NAMALWA (cell line): Measurements from ENCODE around the gene PNMA6A.
"Not testable (repeated sequence)": the region's sequence is repeated elsewhere in the genome, so short reads cannot be mapped to it uniquely, and the experiment has no call there.

Experiments used
- DNase-seq: peaks from one replicate; pipeline ENCODE4 v3.0.0-alpha.2; 2015; ENCODE audit warnings: low spot score

PNMA6A gene

DNA sequence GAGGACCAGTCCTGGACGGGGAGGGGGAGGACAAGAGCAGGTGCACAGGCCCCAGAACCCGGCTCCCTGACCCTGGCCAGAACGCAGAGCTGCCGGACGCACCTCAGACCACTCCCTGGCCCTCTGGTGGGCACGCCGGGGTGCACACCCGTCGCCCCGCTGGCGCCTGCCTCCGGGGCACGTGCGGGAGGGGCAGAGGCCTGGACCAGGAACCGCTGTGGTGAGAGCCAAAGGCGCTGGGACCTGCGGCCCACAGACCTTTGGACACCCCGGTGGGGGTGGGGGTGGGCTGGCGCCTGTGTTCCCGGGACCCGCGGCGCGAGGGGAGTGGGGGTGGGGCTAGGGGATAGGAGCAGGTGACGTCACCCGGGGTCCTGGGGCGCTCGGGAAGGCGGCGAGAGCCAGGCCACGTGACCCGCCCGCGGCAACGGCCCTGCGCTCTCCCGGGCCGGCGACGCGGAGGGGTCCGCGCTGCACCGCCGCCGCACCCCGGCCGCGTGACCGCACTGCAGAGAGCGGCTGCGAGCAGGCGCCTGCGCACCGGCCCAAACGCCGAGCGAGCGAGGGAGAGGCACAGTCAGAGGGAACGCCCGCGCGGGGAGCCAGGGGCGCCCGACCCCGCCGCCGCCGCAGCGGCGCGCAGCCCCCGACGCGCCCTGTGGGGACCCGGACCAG lies at the start of gene PNMA6A:
PNMA6A (plus strand) TSS at position 546 of the 675 bp plus-strand sequence. CDS start 609 bp downstream, outside the sequence.
- not testable (repeated sequence) for DNase-seq

DNA sequence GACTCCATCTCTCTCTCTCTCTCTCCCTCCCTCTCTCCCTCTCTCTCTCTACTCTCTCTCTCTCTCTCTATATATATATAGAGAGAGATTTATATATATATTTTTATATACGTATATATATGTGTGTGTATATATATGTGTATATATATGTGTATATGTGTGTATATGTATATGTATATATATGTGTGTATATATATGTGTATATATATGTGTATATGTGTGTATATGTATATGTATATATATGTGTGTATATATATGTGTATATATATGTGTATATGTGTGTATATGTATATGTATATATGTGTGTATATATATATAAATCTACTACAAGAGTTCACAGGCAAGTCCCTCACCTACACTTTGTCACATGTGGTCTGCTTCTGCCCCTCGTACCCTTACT lies 45.8 kb upstream of the PNMA6A start:
- DNase-seq, result not testable (repeated sequence)

DNA sequence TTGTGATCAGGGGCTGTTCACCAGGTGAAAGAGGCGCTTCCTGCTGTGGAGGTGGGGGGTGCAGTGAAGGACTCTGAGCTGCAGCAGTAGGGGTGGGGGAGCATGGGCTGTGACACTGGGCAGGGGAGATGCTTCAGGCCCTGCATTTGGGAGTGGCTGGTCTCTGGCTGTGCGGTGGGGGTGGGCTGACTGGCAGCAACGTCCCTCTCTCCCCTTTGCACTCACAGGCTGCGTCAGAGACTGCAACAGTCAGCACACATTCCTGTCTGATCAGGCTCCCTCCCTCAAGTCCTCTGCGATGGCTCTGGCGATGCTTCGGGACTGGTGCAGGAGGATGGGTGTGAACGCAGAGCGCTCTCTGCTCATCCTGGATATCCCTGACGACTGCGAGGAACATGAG lies 43.8 kb upstream of the PNMA6A start:
- DNase-seq, result not testable (repeated sequence)

DNA sequence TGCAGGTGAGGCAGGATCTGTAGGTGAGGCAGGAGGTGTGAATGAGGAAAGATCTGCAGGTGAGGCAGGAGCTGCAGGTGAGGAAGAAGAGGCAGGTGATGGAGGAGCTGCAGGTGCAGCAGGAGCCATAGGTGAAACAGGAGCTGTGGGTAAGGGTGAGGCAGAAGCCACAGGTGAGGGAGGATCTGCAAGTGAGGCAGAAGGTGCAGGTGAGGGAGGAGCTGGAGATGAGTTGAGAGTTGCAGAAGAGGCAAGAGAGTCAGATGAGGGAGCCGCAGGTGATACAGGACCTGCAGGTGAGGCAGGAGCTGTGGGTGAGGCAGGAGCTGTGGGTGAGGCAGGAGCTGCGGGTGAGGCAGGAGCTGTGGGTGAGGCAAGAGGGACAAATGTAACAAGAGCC lies 43.1 kb upstream of the PNMA6A start:
- DNase-seq, result no peak

DNA sequence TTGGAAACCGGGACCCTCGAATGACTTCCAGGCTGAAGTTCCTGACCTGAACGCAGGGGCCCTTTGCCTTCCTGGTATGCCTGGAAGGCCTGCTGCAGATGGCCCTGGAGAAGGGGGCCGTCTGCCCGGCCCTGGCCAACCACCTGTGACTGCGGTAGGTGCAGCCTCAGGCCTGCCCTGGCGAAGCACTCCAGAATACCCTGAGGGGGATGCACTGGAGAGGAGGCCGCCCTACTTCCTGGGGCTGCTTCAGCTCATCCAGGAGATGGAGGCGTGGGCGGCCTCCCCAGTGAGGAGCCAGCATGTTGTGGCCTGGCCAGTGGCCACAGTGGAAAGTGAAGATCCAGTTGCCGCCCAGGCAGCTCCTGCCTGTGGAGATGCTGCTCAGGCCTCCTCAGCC lies 42.4 kb upstream of the PNMA6A start:
- no peak for DNase-seq

DNA sequence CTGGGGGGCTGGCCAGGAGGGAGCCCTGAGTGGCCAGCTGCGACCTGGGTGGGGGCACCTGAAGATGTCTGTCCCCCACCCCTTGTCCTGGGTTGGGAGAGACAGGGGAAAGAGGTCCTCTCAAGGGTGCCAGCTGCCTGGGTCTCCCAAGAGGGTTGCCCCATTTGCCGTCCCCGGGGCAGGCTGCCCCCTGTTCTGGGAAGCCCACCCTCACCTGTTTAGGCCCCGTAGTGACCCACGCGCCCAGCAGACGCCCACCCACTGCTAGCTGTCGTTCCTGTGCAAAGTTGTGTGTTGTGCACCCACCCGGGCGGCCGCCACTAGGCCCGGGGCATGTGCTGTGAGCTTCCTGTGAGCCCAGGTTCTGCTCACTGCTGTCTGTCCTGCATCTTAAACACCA lies 41.5 kb upstream of the PNMA6A start:
- DNase-seq, result no peak

DNA sequence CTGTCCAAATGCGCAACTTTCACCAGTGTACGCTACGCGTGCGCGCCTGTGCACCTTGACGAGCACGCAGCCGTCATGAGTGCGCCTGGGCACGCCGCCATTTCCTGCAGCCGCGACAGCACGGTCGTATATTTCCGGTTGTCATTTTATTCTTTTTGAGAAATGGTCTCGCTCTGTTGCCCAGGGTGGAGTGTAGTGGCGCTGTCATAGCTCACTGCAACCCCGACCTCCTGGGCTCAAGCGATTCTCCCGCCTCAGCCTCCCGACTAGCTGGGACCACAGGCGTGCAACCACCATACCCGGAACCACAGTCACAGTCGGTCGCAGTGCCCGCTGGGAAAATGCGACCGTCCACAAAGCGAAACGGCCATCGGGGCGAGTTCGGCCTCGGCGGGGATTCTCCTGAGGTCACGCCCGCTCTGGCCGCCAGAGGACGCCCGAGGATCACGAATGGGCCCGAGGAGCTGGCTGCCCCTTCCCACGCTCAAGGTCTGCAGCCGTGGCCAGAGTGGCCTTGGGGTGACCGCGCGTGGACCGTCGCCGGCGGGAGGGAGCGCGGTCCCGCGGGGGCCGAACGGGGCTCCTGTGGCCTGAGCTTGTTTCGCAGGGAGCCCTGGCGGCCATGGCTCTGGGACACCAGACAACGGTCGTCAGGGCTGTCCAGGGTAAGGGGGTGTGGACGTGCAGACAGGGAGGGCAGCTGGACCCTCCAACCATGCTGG lies 39.7 kb upstream of the PNMA6A start:
- DNase-seq, result peak; percentile 56

DNA sequence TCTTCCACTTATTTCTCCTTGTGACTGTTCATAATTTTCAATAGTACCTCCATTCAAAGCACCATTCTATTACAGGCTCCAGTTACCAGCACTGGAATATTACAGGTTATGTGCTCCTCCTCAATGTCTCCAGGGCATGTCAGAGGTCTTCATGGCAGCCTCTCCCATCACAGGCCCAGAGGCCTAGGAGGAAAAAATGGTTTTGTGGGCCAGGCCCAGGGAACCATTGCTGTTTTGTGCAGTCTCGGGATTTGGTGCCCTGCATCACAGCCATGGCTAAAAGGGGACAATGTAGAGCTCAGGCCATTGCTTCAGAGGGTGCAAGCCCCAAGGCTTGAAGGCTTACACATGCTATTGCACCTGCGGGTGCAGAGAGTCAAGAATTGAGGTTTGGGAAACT lies 23.2 kb upstream of the PNMA6A start:
- no peak for DNase-seq

DNA sequence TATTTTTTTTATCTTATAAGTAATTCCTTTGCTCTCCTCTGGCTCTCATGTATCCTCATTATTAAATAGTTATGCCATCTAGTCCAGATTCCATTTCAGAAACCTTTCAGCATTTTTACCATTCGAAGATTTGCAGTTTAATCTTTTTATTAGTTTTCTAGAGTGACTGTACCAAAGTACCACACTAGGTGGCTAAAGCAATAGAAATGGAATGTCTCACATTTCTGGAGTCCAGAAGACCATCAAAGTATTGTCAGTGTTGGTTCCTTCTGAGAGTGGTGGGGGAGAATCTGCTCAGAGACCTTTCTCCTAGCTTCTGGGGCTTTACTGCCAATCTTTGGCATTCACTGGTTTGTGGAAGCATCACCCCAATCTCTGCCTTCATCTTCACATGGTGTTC lies 19.7 kb upstream of the PNMA6A start:
- no peak for DNase-seq

DNA sequence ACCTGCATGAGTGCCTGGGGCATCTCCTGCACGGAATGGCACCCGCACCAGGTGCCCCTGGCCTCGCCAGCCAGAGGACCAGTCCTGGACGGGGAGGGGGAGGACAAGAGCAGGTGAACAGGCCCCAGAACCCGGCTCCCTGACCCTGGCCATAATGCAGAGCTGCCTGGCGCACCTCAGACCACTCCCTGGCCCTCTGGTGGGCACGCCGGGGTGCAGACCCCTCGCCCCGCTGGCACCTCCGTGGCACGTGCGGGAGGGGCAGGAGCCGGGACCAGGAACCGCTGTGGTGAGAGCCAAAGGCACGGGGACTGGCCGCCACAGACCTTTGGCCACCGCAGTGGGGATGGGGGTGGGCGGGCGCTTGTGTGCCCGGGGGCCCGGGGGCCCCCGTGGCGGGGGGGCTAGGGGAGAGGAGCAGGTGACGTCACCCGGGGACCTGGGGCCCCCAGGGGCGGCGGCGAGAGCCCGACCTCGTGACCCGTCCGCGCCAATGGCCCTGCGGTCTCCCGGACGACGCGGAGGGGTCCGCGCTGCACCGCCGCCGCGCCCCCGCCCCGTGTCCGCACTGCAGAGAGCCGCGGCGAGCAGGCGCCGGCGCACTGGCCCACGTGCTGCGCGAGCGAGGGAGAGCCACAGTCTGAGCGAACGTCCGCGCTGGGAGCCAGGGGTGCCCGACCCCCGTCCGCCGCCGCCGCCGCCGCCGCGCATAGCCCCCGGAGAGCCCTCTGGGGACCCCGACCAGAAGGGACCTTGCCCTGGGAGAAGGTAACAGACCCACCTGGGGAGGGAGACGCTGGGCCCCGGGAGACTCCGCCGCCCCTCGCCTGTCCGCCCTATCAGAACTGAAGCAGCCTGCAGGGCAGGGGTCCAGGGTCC lies 16.1 kb upstream of the PNMA6A start, which contains the start of gene PNMA3:
PNMA3 (plus strand) TSS at position 600 of the 879 bp plus-strand sequence. CDS start 586 bp downstream, outside the sequence.
- DNase-seq, result no peak

DNA sequence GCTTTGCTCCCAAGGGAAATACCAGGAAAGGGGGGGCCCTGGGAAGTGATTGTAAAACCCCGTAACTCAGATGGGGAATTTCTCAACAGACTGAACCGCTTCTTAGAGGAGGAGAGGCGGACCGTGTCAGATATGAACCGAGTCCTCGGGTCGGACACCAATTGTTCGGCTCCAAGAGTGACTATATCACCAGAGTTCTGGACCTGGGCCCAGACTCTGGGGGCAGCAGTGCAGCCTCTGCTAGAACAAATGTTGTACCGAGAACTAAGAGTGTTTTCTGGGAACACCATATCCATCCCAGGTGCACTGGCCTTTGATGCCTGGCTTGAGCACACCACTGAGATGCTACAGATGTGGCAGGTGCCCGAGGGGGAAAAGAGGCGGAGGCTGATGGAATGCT lies 15.0 kb upstream of the PNMA6A start:
- DNase-seq, result no peak

DNA sequence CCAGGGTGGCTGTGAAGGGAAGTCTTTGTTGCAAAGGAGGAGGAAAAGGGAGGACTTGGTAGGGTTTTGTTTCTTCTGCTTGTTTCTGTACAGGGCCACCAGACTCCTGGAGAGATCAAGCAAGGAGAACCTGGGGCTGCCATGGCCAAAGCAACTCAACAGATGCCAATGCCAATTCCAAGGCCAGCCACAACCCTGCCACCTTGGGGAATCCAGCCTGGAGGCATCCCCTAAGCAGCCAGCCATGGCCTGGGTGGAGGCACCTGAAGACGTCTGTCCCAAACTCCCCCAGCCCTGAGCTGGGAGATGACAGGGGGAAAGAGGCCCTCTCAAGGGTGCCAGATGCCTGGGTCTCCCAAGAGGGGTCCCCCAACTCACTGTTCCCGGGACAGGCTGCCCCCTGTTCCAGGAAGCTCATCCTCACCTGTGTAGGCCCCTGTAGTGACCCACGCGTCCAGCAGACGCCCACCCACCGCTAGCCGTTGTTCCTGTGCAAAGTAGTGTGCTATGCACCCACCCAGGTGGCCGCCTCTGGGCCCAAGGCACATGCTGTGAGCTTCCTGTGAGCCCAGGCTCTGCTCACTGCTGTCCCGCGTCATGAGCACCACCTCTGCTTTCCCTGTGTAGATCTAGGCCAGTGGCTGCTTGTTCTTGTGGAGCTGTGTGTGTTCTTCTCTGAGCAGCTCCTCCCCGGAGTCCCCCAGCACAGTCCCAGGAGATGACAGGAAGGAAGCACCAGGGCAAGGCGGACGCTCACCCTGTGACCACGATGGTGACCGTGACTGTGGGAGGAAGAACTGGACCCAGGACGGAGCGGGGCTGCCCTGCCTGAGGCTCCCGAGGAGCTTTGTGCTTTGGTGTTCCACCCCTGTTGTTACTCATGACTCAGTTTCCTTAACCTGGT lies 12.8 kb upstream of the PNMA6A start:
- no peak for DNase-seq

DNA sequence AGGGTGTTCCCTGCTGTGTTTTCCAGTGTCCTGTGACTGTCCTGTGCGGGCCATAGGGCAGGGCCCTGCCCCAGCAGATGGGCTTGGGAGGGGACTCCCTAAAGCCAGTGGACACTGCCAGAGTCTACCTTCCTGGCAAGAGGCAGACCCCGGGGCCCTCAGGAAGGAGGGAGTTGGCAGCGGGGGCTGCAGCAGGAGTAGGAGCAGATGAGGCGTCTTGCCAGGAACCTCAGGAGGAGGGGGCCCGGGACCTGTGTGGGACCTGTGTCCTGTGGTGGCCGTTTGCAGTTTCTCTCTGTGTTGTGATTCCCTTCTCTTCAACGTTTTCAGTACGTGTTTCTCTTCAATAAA lies 12.2 kb upstream of the PNMA6A start:
- DNase-seq, result no peak

DNA sequence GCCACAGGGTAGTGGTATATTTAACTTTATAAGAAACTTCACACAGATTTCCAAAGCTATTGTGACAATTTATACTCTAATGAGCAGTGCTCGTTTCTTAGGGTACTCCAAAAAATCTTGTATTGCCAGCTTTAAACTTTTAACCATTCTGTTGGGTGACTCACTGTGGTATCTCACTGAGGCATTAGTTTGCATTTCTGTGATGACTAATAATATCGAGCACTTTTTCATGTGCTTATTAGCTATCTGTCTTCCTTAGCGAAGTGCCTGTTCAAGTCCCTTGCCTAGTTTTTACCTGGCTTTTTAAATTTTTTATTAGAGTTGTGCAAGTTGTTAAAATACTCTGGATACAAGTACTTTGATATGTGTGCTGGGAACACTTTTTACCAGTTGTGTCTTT lies 10.5 kb upstream of the PNMA6A start:
- DNase-seq, result no peak

DNA sequence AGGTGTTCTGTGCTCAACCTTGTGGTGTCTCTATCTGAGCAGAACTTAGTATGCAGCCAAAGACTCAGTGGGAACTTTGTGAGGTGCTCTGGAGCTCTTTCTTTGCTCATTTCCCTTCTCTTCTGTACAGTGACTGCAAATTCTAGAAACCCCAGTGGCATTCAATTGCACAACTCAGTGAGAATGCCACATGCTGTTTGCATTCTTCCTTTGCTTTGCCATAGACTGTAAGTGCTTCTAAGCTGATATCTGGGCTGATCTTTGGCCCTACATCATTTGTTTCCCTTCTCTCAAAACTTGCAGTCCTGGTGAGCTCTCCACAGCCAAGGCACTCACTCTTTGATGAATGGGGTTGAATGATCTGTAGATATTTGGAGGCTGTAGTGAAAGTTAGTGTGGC lies 8.9 kb upstream of the PNMA6A start:
- no peak for DNase-seq

DNA sequence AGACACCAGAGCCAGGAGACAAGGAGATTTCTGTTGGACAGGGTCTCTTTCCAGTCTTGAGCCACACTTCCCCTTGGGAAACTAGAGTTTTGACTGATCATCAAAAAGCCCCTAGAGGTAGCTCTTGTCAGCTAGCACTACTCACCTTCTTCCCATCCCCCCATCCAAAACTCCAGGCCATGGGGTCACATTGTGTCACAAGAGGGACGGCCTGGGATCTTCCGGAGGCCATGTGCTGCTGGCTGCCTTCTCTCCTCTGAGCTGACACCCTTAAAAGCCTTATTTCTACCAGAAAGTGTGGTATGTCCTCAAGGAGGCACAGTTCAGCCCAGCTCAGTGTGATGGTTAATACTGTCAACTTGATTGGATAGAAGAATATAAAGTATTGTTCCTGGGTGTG lies 8.2 kb upstream of the PNMA6A start:
- no peak for DNase-seq

DNA sequence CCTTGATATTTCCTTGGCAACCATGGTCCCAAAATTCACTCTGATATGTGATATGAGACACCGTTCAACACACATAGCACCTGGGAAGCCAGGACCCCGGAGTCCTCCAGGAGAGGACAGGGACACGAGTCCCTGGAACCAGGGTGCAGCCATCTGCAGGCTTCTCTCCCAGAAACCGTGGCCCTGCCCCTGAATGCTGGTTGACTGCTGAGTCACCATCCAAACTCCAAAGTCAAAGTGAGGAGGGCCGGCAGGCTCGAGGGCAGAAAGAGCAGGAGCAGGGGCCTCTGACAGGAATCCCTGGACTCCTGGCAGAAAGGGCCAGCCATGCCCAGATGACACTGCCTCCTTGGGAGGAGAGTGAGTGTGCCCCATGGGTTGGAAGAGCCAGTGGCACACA lies 6.9 kb upstream of the PNMA6A start:
- DNase-seq, result no peak

DNA sequence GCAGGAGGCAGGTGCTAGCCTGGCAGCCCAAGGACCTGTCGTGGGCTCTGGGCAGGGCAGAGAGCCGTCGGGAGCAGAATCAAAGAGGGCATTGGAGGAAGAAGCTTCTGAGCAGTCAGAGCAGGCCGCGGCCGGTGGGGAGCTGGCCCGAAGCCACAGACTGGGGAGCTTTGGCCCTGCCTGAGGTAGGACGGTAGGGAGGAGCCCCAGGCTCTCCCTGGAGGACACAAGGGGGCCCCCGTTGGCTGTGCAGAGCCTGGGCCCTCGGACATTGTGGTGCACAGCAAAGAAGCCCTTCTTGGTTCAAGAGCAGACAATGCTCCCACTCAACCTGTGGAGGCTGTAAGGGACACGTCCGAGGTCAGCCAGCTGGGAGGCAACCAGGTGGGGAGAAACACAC lies 5.9 kb upstream of the PNMA6A start:
- DNase-seq, result not testable (repeated sequence)

DNA sequence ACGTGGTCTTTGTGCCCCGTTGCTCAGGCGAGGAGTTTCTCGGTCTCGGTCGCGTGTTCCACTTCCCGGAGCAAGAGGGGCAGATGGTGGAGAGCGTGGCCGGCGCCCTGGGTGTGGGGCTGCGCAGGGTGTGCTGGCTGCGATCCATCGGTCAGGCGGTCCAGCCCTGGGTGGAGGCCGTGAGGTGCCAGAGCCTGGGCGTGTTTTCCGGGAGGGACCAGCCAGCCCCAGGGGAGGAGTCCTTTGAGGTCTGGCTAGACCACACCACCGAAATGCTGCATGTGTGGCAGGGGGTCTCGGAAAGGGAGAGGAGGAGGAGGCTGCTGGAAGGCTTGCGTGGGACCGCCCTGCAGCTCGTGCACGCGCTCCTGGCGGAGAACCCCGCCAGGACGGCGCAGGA lies 1.1 kb downstream of the PNMA6A start:
- not testable (repeated sequence) for DNase-seq

DNA sequence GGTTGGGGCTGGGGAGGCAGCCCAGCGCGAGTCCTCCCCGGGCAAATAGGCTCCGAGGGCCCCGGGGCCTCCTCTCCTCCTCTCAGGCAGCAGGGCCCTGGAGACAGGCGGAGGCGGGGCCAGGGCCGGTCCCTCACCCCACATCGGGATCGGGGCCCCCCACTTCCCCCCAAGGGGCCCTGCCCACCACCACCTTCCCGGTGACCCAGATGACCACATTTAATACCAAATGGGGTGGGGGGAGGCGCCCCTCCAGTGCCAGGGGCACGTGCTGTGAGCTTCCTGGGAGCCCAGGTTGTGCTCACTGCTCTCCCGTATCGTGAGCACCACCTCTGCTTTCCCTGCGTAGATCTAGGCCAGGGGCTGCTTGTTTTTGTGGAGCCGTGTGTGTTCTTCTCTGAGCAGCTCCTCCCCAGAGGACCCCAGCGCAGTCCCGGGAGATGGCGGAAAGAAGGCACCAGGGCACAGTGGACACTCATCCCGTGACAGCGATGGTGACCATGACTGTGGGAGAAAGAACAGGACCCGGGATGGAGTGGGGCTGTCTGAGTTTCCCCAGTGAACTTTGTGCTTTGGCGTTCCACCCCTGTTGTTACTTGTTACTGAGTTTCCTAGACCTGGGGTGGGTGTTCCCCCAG lies 2.1 kb downstream of the PNMA6A start:
- no peak for DNase-seq

DNA sequence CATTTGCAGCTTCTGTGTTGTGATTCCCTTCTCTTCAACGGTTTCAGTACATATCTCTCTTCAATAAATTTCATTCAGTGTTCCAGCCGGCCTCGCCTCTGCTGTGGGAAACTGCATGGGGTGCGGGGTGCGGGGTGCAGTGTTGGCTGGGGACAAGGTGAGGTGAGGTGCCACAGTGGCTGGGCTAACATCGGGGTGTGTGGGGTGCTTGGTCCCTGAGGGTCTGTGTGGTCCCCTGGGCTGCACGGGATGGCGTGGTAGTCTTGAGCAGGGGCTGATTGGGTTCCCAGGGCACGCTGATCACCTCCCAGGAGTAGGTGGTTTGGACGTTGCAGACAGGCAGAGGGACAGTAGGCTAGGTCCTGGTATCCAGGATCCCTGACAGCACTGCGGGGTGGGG lies 2.7 kb downstream of the PNMA6A start:
- DNase-seq, result no peak
